GM21723 (cell line): ENCODE data around the gene POU6F2.
"Not testable (repeated sequence)": the region's sequence is repeated elsewhere in the genome, so short reads cannot be mapped to it uniquely, and the experiment has no call there.

Source experiments
- ATAC-seq: cut with Tn5 transposase; IDR thresholded peaks from one replicate; pipeline ENCODE4 v1.9.1; 2021; ENCODE audit warnings: mild to moderate bottlenecking, moderate library complexity; ENCODE audit not compliant: unreplicated experiment

The POU6F2 gene

DNA sequence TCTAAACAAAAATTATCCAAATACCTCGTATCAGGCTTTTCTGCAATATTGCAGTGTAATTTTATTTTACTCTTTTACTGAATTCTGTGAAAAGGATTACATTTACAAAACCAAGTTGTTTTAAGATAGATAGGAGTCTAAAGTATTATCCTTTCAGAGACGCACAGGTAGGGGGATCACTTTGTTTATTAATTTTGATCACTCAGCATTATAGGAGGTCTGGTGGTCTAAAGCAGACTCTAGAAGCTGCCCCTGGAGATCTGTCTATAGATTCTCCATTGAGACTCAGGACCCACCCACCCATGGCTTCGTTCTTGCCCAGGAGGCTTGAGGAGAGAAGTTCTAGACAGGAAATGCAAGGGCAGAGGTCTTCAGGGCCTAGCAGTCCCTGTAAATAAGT lies 365.1 kb downstream of the POU6F2 start:
- no peak for ATAC-seq

DNA sequence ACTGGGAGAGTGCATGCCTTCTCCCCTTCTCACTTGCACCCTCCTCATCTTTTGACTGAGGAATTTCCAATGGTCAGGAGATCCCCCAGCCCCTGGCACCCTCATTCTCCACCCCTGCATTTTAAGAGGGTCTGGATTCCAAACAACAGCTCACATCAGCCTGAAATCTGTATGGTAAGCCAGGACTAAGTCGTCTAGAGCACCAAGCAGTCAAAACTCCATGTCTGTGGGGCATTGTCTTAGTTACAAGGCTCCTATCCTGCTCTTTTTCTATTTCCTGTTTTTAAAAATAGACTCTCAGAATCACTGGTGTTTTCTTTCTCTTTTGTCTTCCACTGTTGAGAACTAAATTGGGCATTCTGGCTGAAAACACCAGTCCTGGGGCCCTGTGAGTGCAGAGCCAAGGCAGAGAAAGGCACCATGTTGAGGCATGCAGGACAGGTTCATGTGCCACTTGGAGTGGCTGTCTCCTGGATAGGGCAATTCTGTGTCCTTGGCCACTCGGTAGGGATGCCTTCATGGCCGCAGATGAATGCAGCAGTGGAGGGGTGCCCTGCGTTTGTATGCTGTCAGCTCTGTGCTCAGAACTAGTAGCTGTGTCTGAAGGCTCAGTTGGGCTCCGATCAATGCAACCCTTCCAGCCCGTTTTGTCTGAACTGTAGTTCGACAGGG lies 371.9 kb downstream of the POU6F2 start:
- no peak for ATAC-seq

DNA sequence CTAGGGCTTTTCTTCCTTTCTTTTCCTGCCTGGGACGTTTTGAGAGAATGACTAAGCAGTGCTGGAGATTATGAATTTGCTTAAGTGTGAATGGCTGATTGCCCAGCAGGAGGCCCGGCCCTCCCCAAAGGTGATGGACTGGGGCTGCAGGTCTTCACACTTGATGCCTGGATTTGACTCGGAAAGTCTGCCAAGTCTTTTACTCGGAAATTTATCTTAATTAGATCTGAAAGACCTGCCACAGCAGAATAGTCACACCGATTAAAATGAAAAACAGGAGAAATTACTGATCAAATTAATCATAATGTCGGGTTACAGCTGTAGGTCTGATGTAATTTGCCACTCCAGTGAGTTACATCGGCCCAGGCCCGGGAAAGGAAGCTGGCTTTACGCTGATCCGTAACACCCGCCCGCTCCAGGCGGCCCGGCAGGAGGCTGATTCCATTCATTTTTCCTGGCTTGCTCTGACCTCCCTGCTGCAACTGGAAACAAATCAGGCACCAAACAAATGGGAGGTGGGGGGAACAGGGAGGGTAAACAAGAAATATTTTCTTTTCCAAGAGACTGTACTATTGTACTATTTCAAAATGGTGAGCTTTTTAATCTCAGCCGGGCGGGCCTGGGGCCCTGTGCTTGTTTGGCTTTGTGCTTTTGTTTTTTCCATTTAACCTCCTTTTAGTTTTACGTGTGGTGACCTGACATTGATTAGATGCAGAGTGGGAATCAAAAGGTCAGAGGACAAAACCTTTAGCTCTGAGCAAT lies 376.1 kb downstream of the POU6F2 start:
- no peak for ATAC-seq

DNA sequence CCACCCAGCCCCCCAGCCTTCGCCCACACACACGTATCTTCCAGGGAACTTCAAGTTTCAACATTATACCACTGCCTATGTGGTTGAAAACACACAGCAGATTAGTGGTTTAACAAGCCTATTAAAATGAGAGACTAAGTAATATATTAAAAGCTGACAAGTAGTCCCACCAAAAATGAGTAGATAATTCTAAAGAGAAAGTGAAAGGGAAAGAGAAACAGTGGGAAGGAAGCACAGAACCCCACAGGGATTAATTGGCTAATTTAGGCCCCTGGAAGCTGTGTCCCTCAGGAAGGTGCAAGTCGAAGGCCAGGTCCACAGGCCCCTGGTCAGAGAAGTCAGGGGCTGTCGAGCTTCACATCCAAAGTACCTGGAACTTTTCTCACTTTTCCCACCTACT lies 378.0 kb downstream of the POU6F2 start:
- ATAC-seq, result no peak

DNA sequence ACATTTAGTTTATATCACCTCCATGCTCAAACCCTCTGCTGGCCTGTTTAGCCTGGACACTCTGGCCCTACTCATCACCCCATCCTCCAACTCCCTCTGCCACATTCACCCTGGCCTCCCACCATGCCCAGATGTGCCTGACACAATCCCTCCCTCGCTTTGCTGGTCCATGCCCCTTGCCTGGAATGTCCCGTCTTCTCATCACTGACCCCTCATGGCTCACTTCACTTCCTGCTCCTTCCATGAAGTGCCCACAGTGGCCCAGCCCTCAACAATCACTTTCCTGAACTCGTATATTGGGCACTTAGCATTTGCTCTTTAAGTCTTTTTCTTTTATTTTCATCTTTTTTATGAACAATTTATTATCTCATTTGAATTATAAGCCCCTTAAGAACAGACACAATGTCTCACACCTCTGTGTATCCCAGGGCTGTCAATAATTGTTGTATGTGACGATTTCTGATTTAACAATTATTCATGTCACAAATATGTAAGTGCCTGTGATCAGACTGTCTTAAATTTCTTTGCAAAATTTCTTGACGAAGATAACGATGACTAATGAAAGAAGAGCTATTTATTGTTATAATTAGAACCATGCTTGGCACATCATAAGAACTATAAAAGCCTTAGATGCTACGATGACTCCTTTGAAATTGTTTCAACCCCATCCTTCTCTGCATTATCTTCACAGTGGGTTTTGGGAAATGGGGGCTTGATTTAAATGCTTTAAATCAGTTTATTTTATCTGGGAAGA lies 378.6 kb downstream of the POU6F2 start:
- no peak for ATAC-seq

DNA sequence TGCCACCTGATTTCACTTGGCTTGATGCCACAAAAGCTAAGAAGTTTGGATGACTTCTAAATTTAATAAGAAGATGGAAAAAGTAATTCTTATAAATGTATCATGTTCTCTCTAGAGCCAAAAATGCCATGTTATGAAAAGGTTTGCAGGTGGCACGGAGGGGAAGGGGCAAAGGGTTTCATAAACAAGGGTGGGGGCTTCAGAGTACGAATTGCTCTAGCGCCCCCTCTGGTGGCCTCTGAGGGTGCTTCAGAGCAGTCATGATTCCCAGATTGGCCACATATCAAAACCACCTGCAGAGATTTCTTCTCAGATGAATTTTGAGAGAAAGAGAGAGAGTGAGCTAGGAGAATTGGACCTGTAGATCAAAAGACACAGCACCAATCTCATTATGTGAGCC lies 379.9 kb downstream of the POU6F2 start:
- ATAC-seq, result no peak

DNA sequence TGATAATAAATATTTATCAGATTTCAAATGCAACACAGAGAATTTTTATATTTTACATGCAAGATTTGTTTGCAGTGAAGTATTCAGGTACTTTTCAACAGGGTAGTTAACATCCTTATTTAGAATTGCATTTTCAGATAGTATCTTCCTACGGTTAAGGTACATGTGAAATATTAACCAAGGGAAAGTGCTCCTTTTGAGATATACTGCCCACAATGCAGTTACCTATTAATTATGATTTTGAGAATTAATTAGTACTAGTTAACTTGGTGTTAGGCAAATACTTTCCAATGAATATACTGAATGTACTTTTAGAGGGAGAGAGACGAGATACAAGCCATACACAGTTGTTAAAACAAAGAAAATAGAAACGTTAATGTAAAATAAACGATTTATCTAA lies 382.3 kb downstream of the POU6F2 start:
- no peak for ATAC-seq

DNA sequence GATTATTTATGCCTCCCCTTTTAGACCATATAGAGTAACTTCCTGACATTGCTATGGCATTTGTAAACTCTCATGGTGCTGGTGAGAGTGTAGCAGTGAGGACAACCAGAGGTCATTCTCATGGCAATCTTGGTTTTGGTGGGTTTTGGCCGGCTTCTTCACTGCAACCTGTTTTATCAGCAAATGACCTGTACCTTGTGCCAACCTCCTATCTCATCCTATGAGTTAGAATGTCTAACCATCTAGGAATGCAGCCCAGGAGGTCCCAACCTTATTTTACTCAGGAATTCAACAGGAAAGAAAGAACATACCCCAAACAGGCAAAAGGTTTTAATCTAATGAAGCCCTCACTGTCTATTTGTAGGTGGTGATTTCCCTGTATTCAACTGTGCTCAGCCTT lies 383.1 kb downstream of the POU6F2 start:
- ATAC-seq, result no peak

DNA sequence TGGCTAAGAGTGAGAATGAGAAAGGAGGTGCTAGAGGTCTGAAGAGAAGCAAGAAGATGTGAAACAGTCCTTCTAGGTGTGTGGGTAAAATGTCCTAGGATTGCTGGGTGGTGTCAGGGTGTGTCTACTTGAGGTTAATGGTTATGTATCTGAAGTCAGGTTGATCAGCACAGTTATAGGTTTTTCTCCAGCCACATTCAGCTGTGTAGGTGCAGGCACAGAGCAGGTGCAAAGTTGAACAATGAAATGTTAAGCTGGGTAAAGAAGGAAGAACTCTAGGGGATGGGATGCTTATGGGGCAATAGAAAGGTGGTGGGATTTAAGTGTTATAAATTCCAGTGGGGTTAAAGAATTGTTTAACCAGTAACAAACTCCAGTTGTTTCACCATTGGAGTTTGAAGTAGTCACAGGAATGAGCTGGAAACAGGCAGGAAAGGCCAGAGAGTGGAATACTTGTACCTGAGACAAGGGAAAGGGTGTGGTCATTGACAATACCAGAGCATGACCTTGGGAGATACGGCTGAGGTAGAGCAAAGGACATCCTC lies 388.1 kb downstream of the POU6F2 start:
- ATAC-seq, result no peak

DNA sequence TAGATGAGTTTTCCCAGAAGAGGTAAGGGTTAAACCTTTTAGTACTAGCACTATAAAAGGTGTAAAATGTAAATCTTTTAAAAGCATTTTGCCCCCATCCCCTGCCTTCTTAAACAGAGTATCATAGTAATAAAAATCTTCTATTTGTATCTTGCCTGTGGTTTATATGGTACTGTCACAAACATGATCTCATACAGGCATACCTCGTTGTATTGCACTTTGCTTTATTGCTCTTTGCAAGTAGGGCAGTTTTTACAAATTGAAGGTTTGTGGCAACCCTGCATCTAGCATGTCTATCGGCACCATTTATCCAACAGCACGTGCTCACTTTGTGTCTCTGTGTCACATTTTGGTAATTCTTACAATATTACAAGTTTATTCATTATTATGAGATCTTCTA lies 389.7 kb downstream of the POU6F2 start:
- no peak for ATAC-seq

DNA sequence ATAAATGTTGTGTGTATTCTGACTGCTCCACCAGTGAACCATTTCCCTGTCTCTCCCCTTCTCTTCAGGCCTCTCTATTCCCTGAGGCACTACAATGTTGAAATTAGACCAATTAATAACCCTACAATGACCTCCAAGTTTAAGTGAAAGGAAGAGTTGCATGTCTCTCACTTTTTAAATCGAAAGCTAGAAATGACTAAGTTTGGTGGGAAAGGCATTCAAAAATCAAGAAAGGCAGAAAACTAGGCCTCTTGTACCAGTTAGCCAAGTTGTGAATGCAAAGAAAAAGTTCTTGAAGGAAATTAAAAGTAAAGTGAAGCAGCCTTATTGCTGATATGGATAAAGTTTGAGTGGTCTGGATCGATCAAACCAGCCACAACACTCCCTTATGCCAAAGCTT lies 390.2 kb downstream of the POU6F2 start:
- no peak for ATAC-seq

DNA sequence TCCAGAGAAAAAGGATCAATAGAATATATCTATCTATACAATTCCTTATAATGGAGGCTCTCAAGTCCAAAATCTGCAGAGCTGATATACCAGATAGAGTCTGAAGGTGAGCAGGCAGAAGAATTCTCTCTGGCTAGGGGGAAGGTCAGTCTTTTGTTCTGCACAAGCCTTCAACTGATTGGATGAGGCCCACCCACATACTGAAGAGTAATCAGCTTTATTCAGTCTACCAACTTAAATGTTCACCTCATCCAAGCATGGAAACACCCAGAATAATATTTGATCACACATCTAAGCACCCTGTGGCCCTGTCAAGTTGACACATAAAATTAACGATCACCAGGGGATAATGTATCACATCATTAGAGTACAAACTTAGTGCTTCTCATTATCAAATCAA lies 394.7 kb downstream of the POU6F2 start:
- no peak for ATAC-seq

DNA sequence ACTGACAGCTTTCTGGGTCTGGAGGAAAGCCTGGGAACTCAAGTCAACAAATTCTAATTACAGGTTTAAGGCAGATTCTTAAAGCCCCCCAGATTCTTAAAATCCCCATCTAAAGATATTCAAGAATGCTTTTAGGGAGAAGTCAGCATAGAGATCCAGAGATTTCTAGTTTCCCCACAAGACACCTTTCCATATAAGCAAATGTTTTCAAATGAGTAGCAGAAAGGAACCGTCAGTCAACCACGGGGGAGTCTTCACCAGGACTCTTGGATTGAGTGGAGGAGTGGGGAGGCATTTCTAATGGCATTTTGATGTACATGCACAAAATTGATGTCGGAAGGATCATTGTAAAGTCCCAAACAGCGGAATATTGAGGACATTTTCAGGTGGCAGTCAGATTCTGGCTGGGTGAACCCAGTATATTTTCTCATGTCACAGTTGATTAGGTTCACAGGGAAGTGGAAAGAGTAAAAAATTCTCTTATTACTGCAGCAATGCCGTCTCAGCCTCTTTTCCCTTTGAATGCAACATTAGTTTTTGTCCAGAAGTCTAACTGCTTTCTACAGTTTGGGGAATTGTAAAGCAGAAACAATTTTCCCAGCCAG lies 396.8 kb downstream of the POU6F2 start:
- no peak for ATAC-seq

DNA sequence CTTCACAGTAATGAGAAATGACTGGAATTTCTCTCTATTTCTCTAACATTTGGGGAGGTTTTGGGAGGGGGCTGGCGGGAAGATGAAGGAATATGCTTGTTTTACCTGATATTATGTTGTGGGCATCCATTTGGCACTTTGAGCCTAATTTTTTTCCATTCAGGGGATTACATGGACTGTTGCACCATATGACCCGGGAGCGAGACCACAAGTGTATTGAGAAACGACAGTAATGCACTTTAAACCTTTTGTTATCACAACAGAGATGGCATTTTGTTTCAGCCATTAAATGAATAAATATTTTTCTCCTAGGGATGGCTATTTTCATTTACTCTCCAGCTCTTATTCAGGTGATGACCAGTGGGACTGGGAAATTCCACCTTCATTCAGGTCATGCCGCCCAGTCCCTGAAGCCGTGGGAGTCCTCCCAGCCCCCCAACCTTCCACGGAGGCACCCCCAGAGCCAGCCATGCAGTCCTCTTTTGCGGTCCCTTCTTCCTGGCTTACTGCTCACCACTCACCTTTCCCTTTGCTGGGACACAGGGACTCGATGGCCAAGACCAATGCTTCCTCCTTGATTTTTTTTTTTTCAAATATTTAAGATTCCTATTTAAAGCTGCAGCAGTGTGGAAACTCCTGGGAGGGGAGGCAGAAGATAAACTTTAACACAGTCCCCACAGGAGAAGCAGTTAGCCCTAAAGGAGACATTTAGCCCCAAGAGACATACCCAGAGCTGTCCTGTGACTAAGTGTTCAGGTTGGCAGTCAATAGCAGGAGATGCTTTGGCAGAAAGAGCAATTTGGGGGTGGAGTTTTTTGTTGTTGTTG lies 397.6 kb downstream of the POU6F2 start:
- no peak for ATAC-seq

DNA sequence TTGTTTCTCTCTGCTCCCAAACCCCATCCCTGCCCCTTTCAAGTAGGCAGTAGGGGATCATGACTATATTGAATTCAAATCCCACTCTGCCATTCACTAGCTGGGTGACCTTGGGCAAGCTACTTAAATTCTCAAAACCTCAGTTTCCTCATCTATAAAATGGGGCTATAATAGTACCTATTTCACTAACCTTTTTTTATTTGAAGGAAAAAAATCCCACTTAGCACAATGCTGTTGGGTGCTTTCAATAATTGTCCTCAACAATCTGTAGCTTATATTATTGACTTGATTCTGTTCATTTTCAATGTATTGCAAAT lies 398.1 kb downstream of the POU6F2 start:
- ATAC-seq, result no peak

DNA sequence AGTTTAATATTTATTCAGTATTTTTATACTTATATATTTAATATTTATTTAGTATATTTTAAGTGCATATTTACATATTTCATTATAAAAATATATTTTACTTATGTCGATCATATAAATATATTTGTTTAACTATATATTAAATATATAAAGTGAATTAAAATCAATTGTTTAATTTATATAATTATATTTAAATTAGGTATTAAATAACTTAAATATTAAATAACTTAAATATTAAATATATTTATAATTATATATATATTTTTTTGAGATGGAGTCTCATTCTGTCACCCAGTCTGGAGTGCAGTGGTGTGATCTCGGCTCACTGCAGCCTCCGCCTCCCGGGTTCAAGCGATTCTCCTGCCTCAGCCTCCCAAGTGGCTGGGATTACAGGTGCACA lies 399.2 kb downstream of the POU6F2 start:
- not testable (repeated sequence) for ATAC-seq

DNA sequence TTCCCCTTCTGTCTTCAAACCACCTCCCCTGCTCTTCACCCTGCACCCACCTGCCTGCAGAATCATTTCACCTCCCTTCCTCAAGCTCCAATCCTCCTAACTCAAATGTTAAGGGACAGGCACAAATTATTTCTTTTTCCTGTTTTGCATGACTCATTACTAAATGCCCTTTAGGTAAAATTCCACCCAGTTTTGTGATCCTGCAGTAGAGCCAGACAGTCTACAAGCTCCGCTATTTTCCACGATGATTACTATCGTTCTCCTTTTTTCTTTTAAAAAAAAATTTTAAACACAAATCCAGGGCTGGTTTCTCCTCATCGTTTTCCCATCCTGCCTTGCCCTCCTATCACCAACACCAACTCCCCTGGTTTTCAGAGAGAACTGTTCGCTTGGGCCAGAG lies 401.7 kb downstream of the POU6F2 start:
- ATAC-seq, result no peak

DNA sequence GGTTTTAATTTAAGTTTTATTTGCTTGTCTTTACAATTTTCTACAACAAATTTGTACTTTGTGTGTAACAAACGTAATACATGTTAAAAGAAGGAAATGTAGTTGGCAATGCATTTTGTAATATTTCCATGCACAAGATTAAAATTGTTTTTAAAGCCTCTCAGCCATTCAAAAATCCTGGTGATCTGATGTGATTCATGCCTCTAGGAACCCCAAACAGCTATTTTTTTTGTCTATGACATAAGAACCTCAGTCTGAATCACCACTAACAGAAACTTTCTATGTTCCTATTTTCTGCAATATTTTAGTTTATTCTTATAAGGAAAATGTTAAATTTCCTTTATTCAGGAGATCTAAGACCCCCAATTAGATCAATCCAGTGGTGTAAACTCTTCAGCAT lies 405.4 kb downstream of the POU6F2 start:
- ATAC-seq, result no peak

DNA sequence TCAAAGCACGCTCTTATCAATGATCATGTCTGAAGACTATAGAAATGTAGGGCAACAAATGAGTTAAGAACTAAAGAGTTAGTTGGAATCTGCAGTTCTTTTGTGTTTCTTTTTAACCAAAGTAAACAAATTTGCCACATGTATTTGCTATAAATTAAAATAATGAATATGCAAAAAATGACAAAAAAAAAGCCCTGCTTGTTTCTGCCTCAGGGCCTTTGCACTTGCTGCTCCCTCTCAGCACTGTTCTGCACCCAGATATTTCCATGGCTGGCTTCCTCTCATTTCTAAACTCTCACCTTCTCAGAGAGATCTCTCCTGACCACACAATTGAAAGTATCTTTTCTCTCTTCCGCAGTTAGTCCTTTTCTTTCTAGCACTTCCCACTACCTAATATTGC lies 406.7 kb downstream of the POU6F2 start:
- no peak for ATAC-seq

DNA sequence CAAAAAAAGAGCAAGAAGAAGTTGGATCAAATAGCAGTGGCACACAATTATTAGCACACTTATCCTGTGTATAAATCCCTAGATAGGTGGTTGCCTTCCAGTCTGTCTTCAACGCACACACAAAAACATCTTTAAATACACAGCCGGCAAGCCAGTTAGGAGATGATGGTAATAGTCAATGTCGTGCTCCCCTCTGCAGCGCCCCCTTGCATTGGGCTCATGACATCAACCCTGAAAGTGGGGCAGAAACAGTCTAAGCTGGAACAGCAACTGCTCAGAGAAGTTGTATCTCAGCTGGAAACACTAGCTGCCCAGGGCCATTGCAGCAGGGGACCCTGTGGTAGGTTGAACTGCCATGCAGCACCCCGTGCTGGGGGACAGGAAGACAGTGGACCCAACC lies 409.0 kb downstream of the POU6F2 start:
- no peak for ATAC-seq

DNA sequence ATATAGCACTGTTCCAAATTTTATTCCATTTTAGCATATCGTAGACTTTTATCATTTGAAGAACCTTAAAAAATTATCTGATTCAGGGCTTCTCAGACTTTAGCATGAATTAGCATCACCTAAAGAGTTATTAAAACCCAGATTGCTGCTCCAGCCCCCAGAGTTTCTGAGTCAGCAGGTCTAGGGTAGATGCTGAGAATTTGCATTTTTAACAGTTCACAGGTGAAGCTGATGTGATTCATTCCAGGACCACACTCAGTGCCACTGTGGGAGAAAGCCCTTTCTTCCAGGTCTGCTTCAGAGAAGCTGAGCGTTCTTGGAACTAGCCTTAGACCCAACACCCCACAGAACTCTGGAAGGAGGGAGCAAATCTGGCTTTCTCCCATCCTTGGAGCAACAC lies 414.4 kb downstream of the POU6F2 start:
- no peak for ATAC-seq
